22Rv1 (cell line): ENCODE measurements around the gene ADGRD1.
"Not testable (repeated sequence)": the region's sequence is repeated elsewhere in the genome, so short reads cannot be mapped to it uniquely, and the experiment has no call there.

Experiments used
- H3K27ac ChIP-seq: fragments of 450-650 bp; 2 replicates; pipeline ENCODE4 v1.5.1; 2017
- CTCF ChIP-seq: fragments of 450-650 bp; IDR thresholded peaks from 2 replicates; pipeline ENCODE4 v1.5.1; 2017; ENCODE audit warnings: mild to moderate bottlenecking
- ZFX ChIP-seq: fragments of 450-650 bp; IDR thresholded peaks from 2 replicates; pipeline ENCODE4 v1.6.1; 2017; ENCODE audit warnings: antibody characterized with exemption, borderline replicate concordance

The ADGRD1 gene

GRCh38 chr12:130929363-130929762 lies 24.3 kb upstream of the ADGRD1 start:
- H3K27ac ChIP-seq: no peak overlapping the region
- TF ChIP-seq ZFX: no peak
- no peak for TF ChIP-seq CTCF

- H3K27ac ChIP-seq: no peak overlapping the region
- TF ChIP-seq ZFX: no peak
- no peak for TF ChIP-seq CTCF
Observed at GRCh38 chr12:130932061-130932930, 21.4 kb upstream of the ADGRD1 start.

GRCh38 chr12:130933269-130933995 lies 20.3 kb upstream of the ADGRD1 start:
- TF ChIP-seq CTCF (no peak), ZFX (no peak)
- H3K27ac ChIP-seq: no peak overlapping the region

- TF ChIP-seq ZFX: no peak
- no peak for TF ChIP-seq CTCF
- no peak overlapping the region for H3K27ac ChIP-seq
Observed at GRCh38 chr12:130934753-130935152, 19.0 kb upstream of the ADGRD1 start.

- no peak for TF ChIP-seq ZFX
- no peak for TF ChIP-seq CTCF
Observed at GRCh38 chr12:130936561-130936960, 17.1 kb upstream of the ADGRD1 start.

GRCh38 chr12:130937063-130937462 lies 16.6 kb upstream of the ADGRD1 start:
- TF ChIP-seq ZFX (no peak), CTCF (no peak)

More at GRCh38 chr12:130936561-130936960, 17.1 kb upstream of the ADGRD1 start:
- H3K27ac ChIP-seq: no peak overlapping the region

GRCh38 chr12:130937546-130937945 lies 16.2 kb upstream of the ADGRD1 start:
- not testable (repeated sequence) for H3K27ac ChIP-seq

More at GRCh38 chr12:130937063-130937462, 16.6 kb upstream of the ADGRD1 start:
- H3K27ac ChIP-seq: no peak overlapping the region
